GM04504 (cell line): Measurements from ENCODE around the gene SPEN.
A peak's percentile ranks its signal among the peaks of the same experiment; 100 is the strongest.
"Not testable (repeated sequence)": the region's sequence is repeated elsewhere in the genome, so short reads cannot be mapped to it uniquely, and the experiment has no call there.

Experiments
- DNase-seq: peaks from one replicate; pipeline ENCODE4 v3.0.0-alpha.2; 2012; ENCODE audit warnings: low read depth

The SPEN gene

GRCh38 chr1:15833842-15834405 lies 13.6 kb upstream of the SPEN start:
- DNase-seq = no peak

GRCh38 chr1:15834406-15835204 lies 12.9 kb upstream of the SPEN start:
- DNase-seq = peak; percentile 77

- DNase-seq = no peak
These were observed 12.2 kb upstream of the SPEN start for GRCh38 chr1:15835205-15835740.

- peak; percentile 98 for DNase-seq
These were observed 11.6 kb upstream of the SPEN start for GRCh38 chr1:15835741-15836510.

- not testable (repeated sequence) for DNase-seq
These were observed 11.1 kb upstream of the SPEN start for GRCh38 chr1:15836511-15836771.

- no peak for DNase-seq
These were observed 10.5 kb upstream of the SPEN start for GRCh38 chr1:15836772-15837669.

- no peak for DNase-seq
These were observed 9.6 kb upstream of the SPEN start for GRCh38 chr1:15837931-15838330.

- no peak for DNase-seq
These were observed 8.8 kb upstream of the SPEN start for GRCh38 chr1:15838721-15839120.

- no peak for DNase-seq
These were observed 3.5 kb upstream of the SPEN start for GRCh38 chr1:15843826-15844572.

- DNase-seq = not testable (repeated sequence)
These were observed 1.5 kb upstream of the SPEN start for GRCh38 chr1:15846056-15846455.

- no peak for DNase-seq
These were observed 311 bp downstream of the SPEN start for GRCh38 chr1:15847893-15848142.

GRCh38 chr1:15848143-15848928 lies 829 bp downstream of the SPEN start:
- DNase-seq = no peak

GRCh38 chr1:15848929-15849774 lies 1.6 kb downstream of the SPEN start:
- peak; percentile 64 for DNase-seq

- no peak for DNase-seq
These were observed 2.3 kb downstream of the SPEN start for GRCh38 chr1:15849775-15850324.

- DNase-seq = no peak
These were observed 3.0 kb downstream of the SPEN start for GRCh38 chr1:15850471-15851001.

GRCh38 chr1:15851210-15852035 lies 3.9 kb downstream of the SPEN start:
- no peak for DNase-seq

GRCh38 chr1:15852036-15852827 lies 4.7 kb downstream of the SPEN start:
- DNase-seq = no peak
